K562 (cell line): ENCODE results near the gene ZNF667. TPM values are rescaled to one million over a fixed set of nuclear protein-coding genes. Genes with fewer than 3 reads are reported as not detected.

Source experiments
- CBX3 ChIP-seq, 2 experiments: IDR thresholded peaks; 1 replicate in 1 of 2; 2 replicates in 1 of 2; pipeline ENCODE4 v1.6.1; 2012; ENCODE audit warnings: inconsistent platforms in 2 of 2, low read length in 2 of 2, borderline replicate concordance in 1 of 2, control low read depth in 1 of 2
- LCOR ChIP-seq: sonication (generic); formaldehyde crosslinking; IDR thresholded peaks from 2 replicates; pipeline ENCODE4 v1.8.0; 2022; ENCODE audit warnings: mild to moderate bottlenecking, missing genetic modification reagents
- LEF1 ChIP-seq: fragments of 450-650 bp; IDR thresholded peaks from 2 replicates; pipeline ENCODE4 v1.6.1; 2016; ENCODE audit warnings: mild to moderate bottlenecking
- MAFF ChIP-seq: IDR thresholded peaks from 2 replicates; pipeline ENCODE4 v1.6.1; 2012; ENCODE audit warnings: low read length, improper control_type of control experiment
- MEF2A ChIP-seq: IDR thresholded peaks from 2 replicates; pipeline ENCODE4 v1.6.1; 2011; ENCODE audit warnings: low read depth, mild to moderate bottlenecking, low read length, moderate library complexity; ENCODE audit not compliant: control insufficient read depth
- MTA2 ChIP-seq: fragments of 450-650 bp; IDR thresholded peaks from 2 replicates; pipeline ENCODE4 v1.6.1; 2016; ENCODE audit warnings: low read depth
- polyA plus RNA-seq, 8 experiments: library from polyadenylated mRNA; depleted of rRNA in 4 of 8; stranded (reverse) in 5 of 8; unstranded in 3 of 8; fragments of >200 nt; fragmentation: Nextera tagmentation in 2 of 8; fragmentation: Illumina TruSeq in 1 of 8; extraction: Ambion mirVana in 2 of 8; extraction: Trizol in 1 of 8; gene quantifications; 2 replicates each; pipeline versions ENCODE4 v1.2.1 to v1.2.3, GENCODE V29; 2011 to 2014; ENCODE audit warnings: inconsistent platforms in 1 of 8, missing spikeins in 1 of 8
- total RNA-seq, 7 experiments: library from RNA; depleted of rRNA in 6 of 7; stranded (reverse); fragments of >200 nt in 6 of 7; fragmentation: Illumina TruSeq in 2 of 7; extraction: Trizol in 2 of 7; gene quantifications; 2 replicates each; pipeline versions ENCODE4 v1.2.1 to v1.2.3, GENCODE V29; 2011 to 2021; ENCODE audit warnings: low replicate concordance in 1 of 7
- TF ChIP-seq, protein P1 (sequence below): fragments of 200-800 bp; sonication (Bioruptor generic); IDR thresholded peaks from 2 replicates; pipeline ENCODE4 v1.6.1; 2017; ENCODE audit warnings: missing genetic modification characterization, missing compliant biosample characterization
- TF ChIP-seq, protein P2 (sequence below): fragments of 450-650 bp; formaldehyde crosslinking; IDR thresholded peaks from 2 replicates; pipeline ENCODE4 v1.4.0; 2020; ENCODE audit warnings: mild to moderate bottlenecking, moderate library complexity
- TF ChIP-seq, protein P3 (sequence below): sonication (generic); formaldehyde crosslinking; IDR thresholded peaks from 2 replicates; pipeline ENCODE4 v1.8.1; 2022; ENCODE audit warnings: missing genetic modification reagents

Gene ZNF667
- total and polyA plus RNA-seq, 9 of the 15 experiments (the other 6 are each of a cell fraction or from before 2014, with no cell fraction given): not detected

DNA sequence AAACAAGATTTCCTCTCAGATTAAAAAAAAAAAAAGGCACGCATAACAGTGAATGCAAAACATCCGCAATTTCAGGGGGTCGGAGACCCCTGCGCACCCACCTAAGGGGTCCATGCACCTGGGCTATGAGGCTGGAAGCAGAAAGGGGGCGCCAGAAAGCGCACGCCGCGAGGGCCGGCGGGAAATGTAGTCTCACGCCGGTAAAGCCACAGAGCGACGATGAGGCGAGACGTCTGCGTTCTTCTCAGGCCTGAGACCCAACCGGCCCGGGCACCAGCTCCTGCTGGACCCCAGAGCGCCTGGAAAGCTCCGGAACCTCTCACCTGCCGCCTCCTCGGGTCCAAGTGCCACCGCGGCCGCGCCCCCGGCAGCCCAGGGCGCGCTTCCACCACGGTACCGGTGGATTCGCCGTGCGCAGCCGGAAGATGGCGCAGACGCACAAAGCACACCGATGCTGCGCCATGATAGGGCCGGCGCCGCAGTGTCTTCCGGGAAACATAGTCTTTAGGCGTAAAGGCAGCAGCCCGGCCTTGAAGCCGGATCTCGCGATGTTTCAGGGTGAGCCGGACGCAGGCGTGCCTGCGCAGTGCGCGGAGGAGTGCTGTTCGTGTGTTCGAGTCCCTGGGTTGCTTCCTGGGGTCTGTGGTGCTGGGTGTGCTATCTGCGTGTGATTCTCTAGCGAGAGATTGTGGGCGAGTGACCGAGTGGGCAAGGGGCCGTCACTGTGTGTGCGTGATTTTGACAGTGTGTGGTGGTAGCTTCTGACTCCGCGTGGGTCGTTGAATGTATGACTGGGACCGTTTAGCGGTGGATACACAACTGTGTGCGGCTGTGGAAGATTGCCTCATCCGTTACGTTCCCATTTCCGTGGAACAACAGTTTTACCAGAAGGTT is 83.8 kb downstream of the ZNF667 start, which contains the start of gene ZNF582 (continued):
- TF ChIP-seq, protein P1, sequence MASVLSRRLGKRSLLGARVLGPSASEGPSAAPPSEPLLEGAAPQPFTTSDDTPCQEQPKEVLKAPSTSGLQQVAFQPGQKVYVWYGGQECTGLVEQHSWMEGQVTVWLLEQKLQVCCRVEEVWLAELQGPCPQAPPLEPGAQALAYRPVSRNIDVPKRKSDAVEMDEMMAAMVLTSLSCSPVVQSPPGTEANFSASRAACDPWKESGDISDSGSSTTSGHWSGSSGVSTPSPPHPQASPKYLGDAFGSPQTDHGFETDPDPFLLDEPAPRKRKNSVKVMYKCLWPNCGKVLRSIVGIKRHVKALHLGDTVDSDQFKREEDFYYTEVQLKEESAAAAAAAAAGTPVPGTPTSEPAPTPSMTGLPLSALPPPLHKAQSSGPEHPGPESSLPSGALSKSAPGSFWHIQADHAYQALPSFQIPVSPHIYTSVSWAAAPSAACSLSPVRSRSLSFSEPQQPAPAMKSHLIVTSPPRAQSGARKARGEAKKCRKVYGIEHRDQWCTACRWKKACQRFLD (CRISPR knock-in tag): 0 out of 2 replicates have a peak, but pooled peaks have one; percentile 30
- no peak for TF ChIP-seq LEF1
- no peak for TF ChIP-seq MEF2A
- peak; percentile 36; the same call in 1 of the 2 replicates for TF ChIP-seq MAFF
- TF ChIP-seq, protein P2, sequence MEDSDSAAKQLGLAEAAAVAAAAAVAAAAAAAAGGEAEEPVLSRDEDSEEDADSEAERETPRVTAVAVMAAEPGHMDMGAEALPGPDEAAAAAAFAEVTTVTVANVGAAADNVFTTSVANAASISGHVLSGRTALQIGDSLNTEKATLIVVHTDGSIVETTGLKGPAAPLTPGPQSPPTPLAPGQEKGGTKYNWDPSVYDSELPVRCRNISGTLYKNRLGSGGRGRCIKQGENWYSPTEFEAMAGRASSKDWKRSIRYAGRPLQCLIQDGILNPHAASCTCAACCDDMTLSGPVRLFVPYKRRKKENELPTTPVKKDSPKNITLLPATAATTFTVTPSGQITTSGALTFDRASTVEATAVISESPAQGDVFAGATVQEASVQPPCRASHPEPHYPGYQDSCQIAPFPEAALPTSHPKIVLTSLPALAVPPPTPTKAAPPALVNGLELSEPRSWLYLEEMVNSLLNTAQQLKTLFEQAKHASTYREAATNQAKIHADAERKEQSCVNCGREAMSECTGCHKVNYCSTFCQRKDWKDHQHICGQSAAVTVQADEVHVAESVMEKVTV (CRISPR knock-in tag): no peak
- TF ChIP-seq MTA2: peak; percentile 58
- no peak for TF ChIP-seq LCOR (CRISPR knock-in tag)
- TF ChIP-seq CBX3 (IDR thresholded peaks at IDR 0.05; ENCODE audit: borderline replicate concordance in 1 of 2, low read length in 2 of 2): peak in 1 of 2 experiments; percentile 85; a peak in 2 of 3 replicates
- TF ChIP-seq, protein P3, sequence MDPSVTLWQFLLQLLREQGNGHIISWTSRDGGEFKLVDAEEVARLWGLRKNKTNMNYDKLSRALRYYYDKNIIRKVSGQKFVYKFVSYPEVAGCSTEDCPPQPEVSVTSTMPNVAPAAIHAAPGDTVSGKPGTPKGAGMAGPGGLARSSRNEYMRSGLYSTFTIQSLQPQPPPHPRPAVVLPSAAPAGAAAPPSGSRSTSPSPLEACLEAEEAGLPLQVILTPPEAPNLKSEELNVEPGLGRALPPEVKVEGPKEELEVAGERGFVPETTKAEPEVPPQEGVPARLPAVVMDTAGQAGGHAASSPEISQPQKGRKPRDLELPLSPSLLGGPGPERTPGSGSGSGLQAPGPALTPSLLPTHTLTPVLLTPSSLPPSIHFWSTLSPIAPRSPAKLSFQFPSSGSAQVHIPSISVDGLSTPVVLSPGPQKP (CRISPR knock-in tag): no peak

Other genes with a start within 250 kb of the ZNF667 start
Only the 7 nearest of the 10 such genes appear.
- gene ZSCAN5A, start 162.5 kb downstream of the ZNF667 start, total RNA-seq (2014; rRNA removed): 5.8 and 10.2 TPM in 2 replicates
- 12.2 and 12.4 TPM in 2 replicates for gene ZSCAN5A, start 162.5 kb downstream of the ZNF667 start, total RNA-seq (2014; rRNA removed; fragmentation: Illumina TruSeq; extraction: Trizol)
- 12.0 and 12.7 TPM in 2 replicates for gene ZSCAN5A, start 162.5 kb downstream of the ZNF667 start, total RNA-seq (2015; rRNA removed; fragmentation: Illumina TruSeq; extraction: Trizol)
- gene ZSCAN5A, start 162.5 kb downstream of the ZNF667 start, total RNA-seq (2021): 11.8 and 15.3 TPM in 2 replicates
- gene ZSCAN5A, start 162.5 kb downstream of the ZNF667 start, polyA plus RNA-seq (2011; rRNA removed): 6.3 and 8.7 TPM in 2 replicates
- 15.3 and 15.9 TPM in 2 replicates for gene ZSCAN5A, start 162.5 kb downstream of the ZNF667 start, polyA plus RNA-seq (2014; fragmentation: Illumina TruSeq; extraction: Trizol)
- gene ZSCAN5A, start 162.5 kb downstream of the ZNF667 start, polyA plus RNA-seq (2014; fragmentation: Nextera tagmentation; extraction: Ambion mirVana): 10 to 100 TPM; 10.3 to 10.6 TPM
- gene ZSCAN5A, start 162.5 kb downstream of the ZNF667 start, polyA plus RNA-seq (2014; rRNA removed): 13.5 and 13.7 TPM in 2 replicates
- 1.4 and 3.8 TPM in 2 replicates for gene ZNF582, start 83.8 kb downstream of the ZNF667 start, total RNA-seq (2014; rRNA removed)
- gene ZNF582, start 83.8 kb downstream of the ZNF667 start, total RNA-seq (2014; rRNA removed; fragmentation: Illumina TruSeq; extraction: Trizol): 1.9 TPM in 2 replicates
- gene ZNF582, start 83.8 kb downstream of the ZNF667 start, total RNA-seq (2015; rRNA removed; fragmentation: Illumina TruSeq; extraction: Trizol): 1.7 and 1.8 TPM in 2 replicates
- 1.3 and 2.1 TPM in 2 replicates for gene ZNF582, start 83.8 kb downstream of the ZNF667 start, total RNA-seq (2021)
- gene ZNF582, start 83.8 kb downstream of the ZNF667 start, polyA plus RNA-seq (2011; rRNA removed): 2.6 and 3.3 TPM in 2 replicates
- 1.6 TPM in 2 replicates for gene ZNF582, start 83.8 kb downstream of the ZNF667 start, polyA plus RNA-seq (2014; fragmentation: Illumina TruSeq; extraction: Trizol)
- under 1 TPM; 0.72 to 0.91 TPM for gene ZNF582, start 83.8 kb downstream of the ZNF667 start, polyA plus RNA-seq (2014; fragmentation: Nextera tagmentation; extraction: Ambion mirVana)
- gene ZNF582, start 83.8 kb downstream of the ZNF667 start, polyA plus RNA-seq (2014; rRNA removed): 1.3 and 1.6 TPM in 2 replicates
- gene ZNF583, start 73.0 kb downstream of the ZNF667 start, total RNA-seq (2014; rRNA removed): 2.2 and 2.5 TPM in 2 replicates
- 6.7 and 7.1 TPM in 2 replicates for gene ZNF583, start 73.0 kb downstream of the ZNF667 start, total RNA-seq (2014; rRNA removed; fragmentation: Illumina TruSeq; extraction: Trizol)
- gene ZNF583, start 73.0 kb downstream of the ZNF667 start, total RNA-seq (2015; rRNA removed; fragmentation: Illumina TruSeq; extraction: Trizol): 4.7 and 5.1 TPM in 2 replicates
- gene ZNF583, start 73.0 kb downstream of the ZNF667 start, total RNA-seq (2021): 2.8 and 3.0 TPM in 2 replicates
- 1.5 and 3.0 TPM in 2 replicates for gene ZNF583, start 73.0 kb downstream of the ZNF667 start, polyA plus RNA-seq (2011; rRNA removed)
- 3.4 and 3.7 TPM in 2 replicates for gene ZNF583, start 73.0 kb downstream of the ZNF667 start, polyA plus RNA-seq (2014; fragmentation: Illumina TruSeq; extraction: Trizol)
- 1 to 10 TPM in 1 of 2 experiments, under 1 TPM in 1; 0.92 to 1.9 TPM for gene ZNF583, start 73.0 kb downstream of the ZNF667 start, polyA plus RNA-seq (2014; fragmentation: Nextera tagmentation; extraction: Ambion mirVana)
- 2.2 and 3.2 TPM in 2 replicates for gene ZNF583, start 73.0 kb downstream of the ZNF667 start, polyA plus RNA-seq (2014; rRNA removed)
- not detected in 2 replicates for gene ZNF471, start 30.5 kb upstream of the ZNF667 start, total RNA-seq (2014; rRNA removed)
- not detected in 2 replicates for gene ZNF471, start 30.5 kb upstream of the ZNF667 start, total RNA-seq (2014; rRNA removed; fragmentation: Illumina TruSeq; extraction: Trizol)
- gene ZNF471, start 30.5 kb upstream of the ZNF667 start, total RNA-seq (2015; rRNA removed; fragmentation: Illumina TruSeq; extraction: Trizol): not detected in 2 replicates
- not detected in 2 replicates for gene ZNF471, start 30.5 kb upstream of the ZNF667 start, total RNA-seq (2021)
- not detected in 2 replicates for gene ZNF471, start 30.5 kb upstream of the ZNF667 start, polyA plus RNA-seq (2011; rRNA removed)
- gene ZNF471, start 30.5 kb upstream of the ZNF667 start, polyA plus RNA-seq (2014; fragmentation: Illumina TruSeq; extraction: Trizol): not detected in 2 replicates
- not detected for gene ZNF471, start 30.5 kb upstream of the ZNF667 start, polyA plus RNA-seq (2014; fragmentation: Nextera tagmentation; extraction: Ambion mirVana)
- gene ZNF471, start 30.5 kb upstream of the ZNF667 start, polyA plus RNA-seq (2014; rRNA removed): not detected in 2 replicates
- gene ZFP28, start 61.6 kb upstream of the ZNF667 start, total RNA-seq (2014; rRNA removed): not detected in 2 replicates
- not detected in 2 replicates for gene ZFP28, start 61.6 kb upstream of the ZNF667 start, total RNA-seq (2014; rRNA removed; fragmentation: Illumina TruSeq; extraction: Trizol)
- not detected in 2 replicates for gene ZFP28, start 61.6 kb upstream of the ZNF667 start, total RNA-seq (2015; rRNA removed; fragmentation: Illumina TruSeq; extraction: Trizol)
- not detected in 2 replicates for gene ZFP28, start 61.6 kb upstream of the ZNF667 start, total RNA-seq (2021)
- gene ZFP28, start 61.6 kb upstream of the ZNF667 start, polyA plus RNA-seq (2011; rRNA removed): not detected in 2 replicates
- 0.04 and 0.06 TPM in 2 replicates for gene ZFP28, start 61.6 kb upstream of the ZNF667 start, polyA plus RNA-seq (2014; fragmentation: Illumina TruSeq; extraction: Trizol)
- gene ZFP28, start 61.6 kb upstream of the ZNF667 start, polyA plus RNA-seq (2014; fragmentation: Nextera tagmentation; extraction: Ambion mirVana): under 1 TPM in 1 of 2 experiments, not detected in 1; 0.01 TPM
- not detected in 2 replicates for gene ZFP28, start 61.6 kb upstream of the ZNF667 start, polyA plus RNA-seq (2014; rRNA removed)
- not detected in 2 replicates for gene ZNF470, start 90.1 kb upstream of the ZNF667 start, total RNA-seq (2014; rRNA removed)
- not detected in 2 replicates for gene ZNF470, start 90.1 kb upstream of the ZNF667 start, total RNA-seq (2014; rRNA removed; fragmentation: Illumina TruSeq; extraction: Trizol)
- gene ZNF470, start 90.1 kb upstream of the ZNF667 start, total RNA-seq (2015; rRNA removed; fragmentation: Illumina TruSeq; extraction: Trizol): not detected in 2 replicates
- not detected in 2 replicates for gene ZNF470, start 90.1 kb upstream of the ZNF667 start, total RNA-seq (2021)
- 0.03 TPM in 1 of 2 replicates, not detected in the other for gene ZNF470, start 90.1 kb upstream of the ZNF667 start, polyA plus RNA-seq (2011; rRNA removed)
- 0.03 TPM in 1 of 2 replicates, not detected in the other for gene ZNF470, start 90.1 kb upstream of the ZNF667 start, polyA plus RNA-seq (2014; fragmentation: Illumina TruSeq; extraction: Trizol)
- not detected for gene ZNF470, start 90.1 kb upstream of the ZNF667 start, polyA plus RNA-seq (2014; fragmentation: Nextera tagmentation; extraction: Ambion mirVana)
- gene ZNF470, start 90.1 kb upstream of the ZNF667 start, polyA plus RNA-seq (2014; rRNA removed): not detected in 2 replicates
- 0.05 and 0.08 TPM in 2 replicates for gene ZNF71, start 118.0 kb upstream of the ZNF667 start, total RNA-seq (2014; rRNA removed)
- gene ZNF71, start 118.0 kb upstream of the ZNF667 start, total RNA-seq (2014; rRNA removed; fragmentation: Illumina TruSeq; extraction: Trizol): 0.04 and 0.29 TPM in 2 replicates
- gene ZNF71, start 118.0 kb upstream of the ZNF667 start, total RNA-seq (2015; rRNA removed; fragmentation: Illumina TruSeq; extraction: Trizol): 0.04 and 0.07 TPM in 2 replicates
- gene ZNF71, start 118.0 kb upstream of the ZNF667 start, total RNA-seq (2021): 0.13 and 0.16 TPM in 2 replicates
- gene ZNF71, start 118.0 kb upstream of the ZNF667 start, polyA plus RNA-seq (2011; rRNA removed): 0.06 and 0.18 TPM in 2 replicates
- gene ZNF71, start 118.0 kb upstream of the ZNF667 start, polyA plus RNA-seq (2014; fragmentation: Illumina TruSeq; extraction: Trizol): 0.22 TPM in 1 of 2 replicates, not detected in the other
- not detected for gene ZNF71, start 118.0 kb upstream of the ZNF667 start, polyA plus RNA-seq (2014; fragmentation: Nextera tagmentation; extraction: Ambion mirVana)
- 0.03 TPM in 1 of 2 replicates, not detected in the other for gene ZNF71, start 118.0 kb upstream of the ZNF667 start, polyA plus RNA-seq (2014; rRNA removed)